ENCODE results near the gene SHC3. TPM values are rescaled to one million over a fixed set of nuclear protein-coding genes. Genes with fewer than 3 reads are reported as not detected.

The SHC3 gene
- total and polyA plus RNA-seq, 8 donors = 0.15 to 1.7 (median 1.0) TPM

GRCh38 chr9:89037346-89037745, 141.3 kb downstream of the SHC3 start:
- intact Hi-C loops (cut with DNase I; ENCODE audit: low total_unique reads) = no loop called here
- Histone ChIP-seq H3K9me3 (no peaks in the 10 kb centered on the region), H3K36me3 (no peaks in the 10 kb centered on the region), H3K27ac (peak overlapping the region in 1 of 5 donors; percentile 14), H3K4me3 (no peak overlapping the region), H3K27me3 (no peaks in the 10 kb centered on the region), H3K4me1 (peaks cover 0 to 16% (median 5%) of the 10 kb centered on the region in 4 donors)
- TF ChIP-seq CTCF (IDR thresholded peaks at IDR 0.05) (no peak), POLR2A (IDR thresholded peaks at IDR 0.05) (no peak), EP300 (IDR thresholded peaks at IDR 0.05) (no peak), POLR2AphosphoS5 (IDR thresholded peaks at IDR 0.05) (no peak)
- DNase-seq = no peak
- 27 to 60% (median 46%) methylated on average over 4 of the region's 4 CpGs for WGBS, 5 donors

- no peak for TF ChIP-seq POLR2AphosphoS5 (IDR thresholded peaks at IDR 0.05)
- TF ChIP-seq POLR2A (IDR thresholded peaks at IDR 0.05) = no peak
- no peak for TF ChIP-seq EP300 (IDR thresholded peaks at IDR 0.05)
- no peak for TF ChIP-seq CTCF (IDR thresholded peaks at IDR 0.05)
- H3K36me3 ChIP-seq = no peaks in the 10 kb centered on the region
- no peak overlapping the region for H3K4me3 ChIP-seq
- H3K27ac ChIP-seq = no peak overlapping the region
- WGBS, 5 donors = 57 to 80% (median 76%) methylated on average over 3 of the region's 3 CpGs
- no peaks in the 10 kb centered on the region for H3K9me3 ChIP-seq
- intact Hi-C loops (cut with DNase I; ENCODE audit: low total_unique reads) = no loop called here
- peaks cover 0 to 16% (median 5%) of the 10 kb centered on the region in 4 donors for H3K4me1 ChIP-seq
- no peaks in the 10 kb centered on the region for H3K27me3 ChIP-seq
- no peak for DNase-seq
These were observed 141.7 kb downstream of the SHC3 start for GRCh38 chr9:89036891-89037290.

GRCh38 chr9:89036383-89036782, 142.2 kb downstream of the SHC3 start:
- Histone ChIP-seq H3K4me3 (no peak overlapping the region), H3K4me1 (peaks cover 0 to 16% (median 5%) of the 10 kb centered on the region in 4 donors), H3K9me3 (no peaks in the 10 kb centered on the region), H3K36me3 (no peaks in the 10 kb centered on the region), H3K27ac (no peak overlapping the region), H3K27me3 (no peaks in the 10 kb centered on the region)
- DNase-seq = peak in 1 of 2 donors; percentile 40
- 41 to 51% (median 48%) methylated on average over 8 of the region's 8 CpGs for WGBS, 5 donors
- intact Hi-C loops (cut with DNase I; ENCODE audit: low total_unique reads) = no loop called here
- TF ChIP-seq POLR2AphosphoS5 (IDR thresholded peaks at IDR 0.05) = no peak
- TF ChIP-seq CTCF (IDR thresholded peaks at IDR 0.05) = no peak
- no peak for TF ChIP-seq POLR2A (IDR thresholded peaks at IDR 0.05)
- no peak for TF ChIP-seq EP300 (IDR thresholded peaks at IDR 0.05)

GRCh38 chr9:89032661-89033060, 146.0 kb downstream of the SHC3 start:
- Histone ChIP-seq H3K27me3 (no peaks in the 10 kb centered on the region), H3K36me3 (no peaks in the 10 kb centered on the region), H3K9me3 (peaks cover 0 to 21% (median 11%) of the 10 kb centered on the region in 4 donors), H3K4me1 (peaks cover 0 to 12% (median 4%) of the 10 kb centered on the region in 4 donors), H3K4me3 (no peak overlapping the region), H3K27ac (no peak overlapping the region)
- intact Hi-C loops (cut with DNase I; ENCODE audit: low total_unique reads) = no loop called here
- no peak for TF ChIP-seq CTCF (IDR thresholded peaks at IDR 0.05)
- DNase-seq = no peak
- 66 to 89% (median 87%) methylated on average over 5 of the region's 5 CpGs for WGBS, 5 donors

Measured in stomach (tissue), 9 donors.